HG03103 (cell line): Measurements from ENCODE around the gene ZMIZ1.

Source experiments
- ATAC-seq: cut with Tn5 transposase; IDR thresholded peaks from one replicate; pipeline ENCODE4 v1.9.1; 2021; ENCODE audit warnings: low read depth; ENCODE audit not compliant: unreplicated experiment

Gene ZMIZ1

GRCh38 chr10:79237454-79238157, 168.8 kb downstream of the ZMIZ1 start:
- no peak for ATAC-seq

GRCh38 chr10:79238158-79238520, 169.4 kb downstream of the ZMIZ1 start:
- no peak for ATAC-seq

GRCh38 chr10:79238606-79239005, 169.8 kb downstream of the ZMIZ1 start:
- no peak for ATAC-seq

- ATAC-seq, result no peak
Observed at GRCh38 chr10:79239275-79239779, 170.6 kb downstream of the ZMIZ1 start.

GRCh38 chr10:79239924-79240581, 171.3 kb downstream of the ZMIZ1 start:
- ATAC-seq, result no peak

GRCh38 chr10:79241629-79241989, 172.8 kb downstream of the ZMIZ1 start:
- no peak for ATAC-seq

- ATAC-seq, result no peak
Observed at GRCh38 chr10:79241990-79242619, 173.3 kb downstream of the ZMIZ1 start.

- ATAC-seq, result peak; percentile 18
Observed at GRCh38 chr10:79242620-79243152, 173.9 kb downstream of the ZMIZ1 start.

- ATAC-seq, result peak; percentile 39
Observed at GRCh38 chr10:79243181-79244067, 174.7 kb downstream of the ZMIZ1 start.

GRCh38 chr10:79244068-79244442, 175.3 kb downstream of the ZMIZ1 start:
- ATAC-seq, result no peak

GRCh38 chr10:79244841-79245504, 176.2 kb downstream of the ZMIZ1 start:
- peak; percentile 33 for ATAC-seq

- no peak for ATAC-seq
Observed at GRCh38 chr10:79245539-79246208, 176.9 kb downstream of the ZMIZ1 start.

GRCh38 chr10:79246209-79246581, 177.4 kb downstream of the ZMIZ1 start:
- ATAC-seq, result no peak

GRCh38 chr10:79246606-79247275, 178.0 kb downstream of the ZMIZ1 start:
- ATAC-seq, result no peak

GRCh38 chr10:79247373-79248137, 178.8 kb downstream of the ZMIZ1 start:
- ATAC-seq, result no peak

- ATAC-seq, result no peak
Observed at GRCh38 chr10:79248341-79249185, 179.8 kb downstream of the ZMIZ1 start.
